Thyroid gland (tissue), 4 donors: ENCODE results near the gene ALKBH5.

Experiments
- CTCF ChIP-seq, 6 experiments: fragments of 200-600 bp in 3 of 6; fragments of 450-650 bp in 3 of 6; sonication (generic) in 3 of 6; IDR thresholded peaks; one replicate each; pipeline ENCODE4 v1.5.1; 2016 to 2019; ENCODE audit warnings: antibody characterized with exemption in 6 of 6, mild to moderate bottlenecking in 2 of 6, inconsistent platforms in 1 of 6, moderate library complexity in 1 of 6
- POLR2A ChIP-seq, 2 donors: fragments of 450-650 bp; IDR thresholded peaks; one replicate each; pipeline ENCODE4 v1.6.1; 2017; ENCODE audit warnings: antibody characterized with exemption in 2 of 2, mild to moderate bottlenecking in 2 of 2, moderate library complexity in 1 of 2

GRCh38 chr17:18233803-18234518 is 50.3 kb downstream of the ALKBH5 start:
- TF ChIP-seq CTCF (IDR thresholded peaks at IDR 0.05), result no peak
- TF ChIP-seq POLR2A (IDR thresholded peaks at IDR 0.05), result no peak
